Measurements from ENCODE around the gene TNFAIP8L3.

The TNFAIP8L3 gene

GRCh38 chr15:51089041-51089440 is 5.7 kb downstream of the TNFAIP8L3 start:
- DNase-seq, result no peak

GRCh38 chr15:51088585-51088984 is 6.1 kb downstream of the TNFAIP8L3 start:
- peak; percentile 6 for DNase-seq

GRCh38 chr15:51087513-51087912 is 7.2 kb downstream of the TNFAIP8L3 start:
- DNase-seq, result no peak

GRCh38 chr15:51086409-51086808 is 8.3 kb downstream of the TNFAIP8L3 start:
- DNase-seq, result no peak

GRCh38 chr15:51085764-51086163 is 8.9 kb downstream of the TNFAIP8L3 start:
- DNase-seq, result no peak

GRCh38 chr15:51083641-51084166 is 11.0 kb downstream of the TNFAIP8L3 start:
- DNase-seq, result no peak

- DNase-seq, result no peak
Measured at GRCh38 chr15:51082246-51082645, 12.5 kb downstream of the TNFAIP8L3 start.

GRCh38 chr15:51080286-51080685 is 14.4 kb downstream of the TNFAIP8L3 start:
- DNase-seq, result no peak

- no peak for DNase-seq
Measured at GRCh38 chr15:51079226-51079625, 15.5 kb downstream of the TNFAIP8L3 start.

GRCh38 chr15:51077221-51078153 is 17.2 kb downstream of the TNFAIP8L3 start:
- no peak for DNase-seq

- DNase-seq, result no peak
Measured at GRCh38 chr15:51076524-51077220, 18.0 kb downstream of the TNFAIP8L3 start.

- no peak for DNase-seq
Measured at GRCh38 chr15:51075826-51076523, 18.7 kb downstream of the TNFAIP8L3 start.

GRCh38 chr15:51075364-51075763 is 19.3 kb downstream of the TNFAIP8L3 start:
- no peak for DNase-seq

- DNase-seq, result no peak
Measured at GRCh38 chr15:51074926-51075325, 19.8 kb downstream of the TNFAIP8L3 start.

GRCh38 chr15:51071578-51071977 is 23.1 kb downstream of the TNFAIP8L3 start:
- DNase-seq, result no peak

GRCh38 chr15:51069983-51070382 is 24.7 kb downstream of the TNFAIP8L3 start:
- no peak for DNase-seq

- no peak for DNase-seq
Measured at GRCh38 chr15:51067510-51067909, 27.2 kb downstream of the TNFAIP8L3 start.

GRCh38 chr15:51065781-51066180 is 28.9 kb downstream of the TNFAIP8L3 start:
- no peak for DNase-seq

- DNase-seq, result no peak
Measured at GRCh38 chr15:51065261-51065660, 29.4 kb downstream of the TNFAIP8L3 start.

GRCh38 chr15:51062736-51063135 is 32.0 kb downstream of the TNFAIP8L3 start:
- DNase-seq, result no peak

- no peak for DNase-seq
Measured at GRCh38 chr15:51060030-51060673, 34.6 kb downstream of the TNFAIP8L3 start.

- DNase-seq, result no peak
Measured at GRCh38 chr15:51054535-51054934, 40.2 kb downstream of the TNFAIP8L3 start.

- no peak for DNase-seq
Measured at GRCh38 chr15:51053571-51053970, 41.1 kb downstream of the TNFAIP8L3 start.

Measured in NCI-H345 (cell line).